AG04450 (cell line): Measurements from ENCODE around the gene HCN4. TPM values are rescaled to one million over a fixed set of nuclear protein-coding genes. Genes with fewer than 3 reads are reported as not detected.

Experiments
- CTCF ChIA-PET: fragments of 300-600, 350-600 bp; formaldehyde crosslinking; extraction: SDS; loops from one replicate; lab custom pipeline; 2022; ENCODE audit warnings: antibody characterized with exemption, inconsistent platforms; lab: Charles Lee
- POLR2A ChIA-PET: fragments of 350-600 bp; formaldehyde crosslinking; extraction: SDS; loops from one replicate; lab custom pipeline; 2021; ENCODE audit warnings: antibody characterized with exemption, inconsistent platforms; lab: Yijun Ruan, JAX
- DNase-seq: peaks from one replicate; pipeline ENCODE4 v3.0.0-alpha.2; 2011; ENCODE audit warnings: low read depth, low spot score
- H3K27ac ChIP-seq: one replicate; pipeline ENCODE4 v1.5.1; 2012; ENCODE audit warnings: low read depth, low read length, control low read depth
- H3K27me3 ChIP-seq: one replicate; pipeline ENCODE4 v1.6.0; 2012; ENCODE audit warnings: low read length; ENCODE audit not compliant: control insufficient read depth, insufficient read depth
- H3K4me3 ChIP-seq: 2 replicates; pipeline ENCODE4 v1.5.1; 2011; ENCODE audit warnings: mild to moderate bottlenecking, low read depth, low read length, control low read depth
- H3K9me3 ChIP-seq: 2 replicates; pipeline ENCODE4 v1.5.1; 2012; ENCODE audit warnings: low read length; ENCODE audit not compliant: control insufficient read depth, insufficient read depth
- CTCF ChIP-seq: IDR thresholded peaks from 2 replicates; pipeline ENCODE4 v1.5.1; 2011; ENCODE audit warnings: low read depth, low read length, control low read depth, inconsistent platforms
- polyA plus RNA-seq: library from polyadenylated mRNA; depleted of rRNA; stranded (reverse); fragments of >200 nt; gene quantifications from 2 replicates; pipeline ENCODE4 v1.2.3, GENCODE V29; 2011

HCN4 gene
- polyA plus RNA-seq, 1 experiment, result not detected

- DNase-seq, result no peak
- ChIA-PET CTCF (no interaction called here), POLR2A (no interaction called here)
- no peak overlapping the region for H3K27ac ChIP-seq
- no peak overlapping the region for H3K4me3 ChIP-seq
- no peak for TF ChIP-seq CTCF
- peaks cover 8% of the 10 kb centered on the region for H3K27me3 ChIP-seq
- no peaks in the 10 kb centered on the region; the same call in 1 of the 2 replicates for H3K9me3 ChIP-seq
Measured at GRCh38 chr15:73318463-73319351, 50.1 kb downstream of the HCN4 start.

- Histone ChIP-seq H3K27me3 (peaks cover 8% of the 10 kb centered on the region), H3K9me3 (no peaks in the 10 kb centered on the region; the same call in 1 of the 2 replicates), H3K4me3 (no peak overlapping the region), H3K27ac (no peak overlapping the region)
- no peak for TF ChIP-seq CTCF
- no peak for DNase-seq
- POLR2A ChIA-PET, result no interaction called here
- CTCF ChIA-PET, result no interaction called here
Measured at GRCh38 chr15:73317651-73318462, 50.9 kb downstream of the HCN4 start.

GRCh38 chr15:73313861-73314260, 54.9 kb downstream of the HCN4 start:
- no peak for TF ChIP-seq CTCF
- Histone ChIP-seq H3K27ac (no peak overlapping the region), H3K4me3 (no peak overlapping the region), H3K9me3 (no peaks in the 10 kb centered on the region; the same call in 1 of the 2 replicates), H3K27me3 (peaks cover 6% of the 10 kb centered on the region)
- ChIA-PET POLR2A (no interaction called here), CTCF (interaction anchor here (2.8 kb wide), 1 partner anchor 322 kb away, joined by 15 read pairs; no protein-coding TSS in a partner anchor)
- DNase-seq, result no peak

GRCh38 chr15:73308305-73308704, 60.5 kb downstream of the HCN4 start:
- Histone ChIP-seq H3K27ac (no peak overlapping the region), H3K9me3 (no peaks in the 10 kb centered on the region), H3K4me3 (no peak overlapping the region), H3K27me3 (peaks cover 3% of the 10 kb centered on the region)
- TF ChIP-seq CTCF, result no peak
- ChIA-PET CTCF (interaction anchor here (0.6 to 1.7 kb wide), 3 partner anchors 328 to 419 kb away, joined by 3 to 8 read pairs (median 6); no protein-coding TSS in a partner anchor), POLR2A (no interaction called here)
- DNase-seq, result no peak
